Prostate gland (tissue), 2 donors: ENCODE measurements around the gene CES5A.

Experiments
- CTCF ChIP-seq, 4 experiments: fragments of 200-600 bp in 2 of 4; fragments of 450-650 bp in 2 of 4; sonication (generic) in 2 of 4; IDR thresholded peaks; 1 replicate in 3 of 4; 2 replicates in 1 of 4; pipeline ENCODE4 v1.5.1; 2016 to 2019; ENCODE audit warnings: antibody characterized with exemption in 4 of 4, mild to moderate bottlenecking in 2 of 4, moderate library complexity in 2 of 4
- POLR2A ChIP-seq: fragments of 450-650 bp; IDR thresholded peaks from one replicate; pipeline ENCODE4 v1.6.1; 2016; ENCODE audit warnings: antibody characterized with exemption, mild to moderate bottlenecking
- POLR2AphosphoS5 ChIP-seq: sonication (generic); formaldehyde crosslinking; IDR thresholded peaks from one replicate; pipeline ENCODE4 v1.6.1; 2017; ENCODE audit warnings: antibody characterized with exemption

DNA sequence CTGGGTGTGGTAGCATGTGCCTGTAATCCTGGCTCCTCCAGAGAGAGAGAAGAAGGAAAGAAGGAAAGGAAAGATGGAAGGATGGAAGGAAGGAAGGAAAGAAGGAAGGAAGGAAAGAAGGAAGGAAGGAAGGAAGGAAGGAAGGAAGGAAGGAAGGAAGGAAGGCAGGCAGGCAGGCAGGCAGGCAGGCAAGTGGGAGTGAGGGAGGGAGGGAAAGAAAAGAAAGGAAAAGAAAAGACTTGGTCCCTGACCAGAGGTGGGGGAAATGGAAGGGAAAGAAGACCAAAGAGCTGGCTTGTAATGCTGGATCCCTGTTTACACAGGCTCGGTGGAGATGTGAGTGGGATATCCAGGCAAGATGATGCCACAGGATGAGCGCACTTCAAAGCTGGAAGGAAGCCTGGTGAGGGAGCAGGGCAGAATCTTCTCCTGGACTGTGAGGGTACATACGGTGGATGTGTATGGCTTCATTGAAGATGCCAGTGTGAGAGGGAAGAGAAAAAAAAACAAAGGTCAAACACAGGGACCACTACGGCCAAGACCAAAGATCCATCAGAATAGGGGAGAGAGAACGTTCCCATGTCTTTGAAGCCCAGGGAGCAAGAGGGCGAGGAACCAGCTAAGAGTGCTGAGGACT is 44.4 kb downstream of the CES5A start:
- TF ChIP-seq CTCF (IDR thresholded peaks at IDR 0.05) (no peak), POLR2A (no peak), POLR2AphosphoS5 (no peak)
